ENCODE measurements around the gene ELOVL7.
"Not testable (repeated sequence)": the region's sequence is repeated elsewhere in the genome, so short reads cannot be mapped to it uniquely, and the experiment has no call there.

DNA sequence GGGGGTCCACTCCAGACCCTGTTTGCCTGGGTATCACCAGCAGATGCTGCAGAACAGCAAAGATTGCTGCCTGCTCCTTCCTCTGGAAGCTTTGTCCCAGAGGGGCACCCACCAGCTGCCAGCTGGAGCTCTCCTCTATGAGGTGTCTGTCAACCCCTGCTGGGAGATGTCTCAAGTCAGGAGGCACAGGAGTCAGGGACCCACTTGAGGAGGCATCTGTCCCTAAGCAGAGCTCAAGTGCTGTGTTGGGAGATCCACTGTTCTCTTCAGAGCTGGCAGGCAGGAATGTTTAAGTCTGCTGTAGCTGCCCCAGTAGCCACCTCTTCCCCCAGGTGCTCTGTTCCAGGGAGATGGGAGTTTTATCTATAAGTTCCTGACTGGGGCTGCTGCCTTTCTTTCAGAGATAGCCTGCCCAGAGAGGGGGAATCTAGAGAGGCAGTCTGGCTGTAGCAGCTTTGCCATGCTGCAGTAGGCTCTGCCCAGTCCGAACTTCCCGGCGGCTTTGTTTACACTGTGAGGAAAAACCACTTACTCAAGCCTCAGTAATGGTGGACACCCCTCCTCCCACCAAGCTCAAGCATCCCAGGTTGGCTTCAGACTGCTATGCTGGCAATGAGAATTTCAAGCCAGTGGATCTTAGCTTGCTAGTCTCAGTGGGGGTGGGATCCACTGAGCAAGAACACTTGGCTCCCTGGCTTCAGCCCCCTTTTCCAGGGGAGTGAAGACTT lies 128.7 kb downstream of the ELOVL7 start:
- TF ChIP-seq, protein P1, sequence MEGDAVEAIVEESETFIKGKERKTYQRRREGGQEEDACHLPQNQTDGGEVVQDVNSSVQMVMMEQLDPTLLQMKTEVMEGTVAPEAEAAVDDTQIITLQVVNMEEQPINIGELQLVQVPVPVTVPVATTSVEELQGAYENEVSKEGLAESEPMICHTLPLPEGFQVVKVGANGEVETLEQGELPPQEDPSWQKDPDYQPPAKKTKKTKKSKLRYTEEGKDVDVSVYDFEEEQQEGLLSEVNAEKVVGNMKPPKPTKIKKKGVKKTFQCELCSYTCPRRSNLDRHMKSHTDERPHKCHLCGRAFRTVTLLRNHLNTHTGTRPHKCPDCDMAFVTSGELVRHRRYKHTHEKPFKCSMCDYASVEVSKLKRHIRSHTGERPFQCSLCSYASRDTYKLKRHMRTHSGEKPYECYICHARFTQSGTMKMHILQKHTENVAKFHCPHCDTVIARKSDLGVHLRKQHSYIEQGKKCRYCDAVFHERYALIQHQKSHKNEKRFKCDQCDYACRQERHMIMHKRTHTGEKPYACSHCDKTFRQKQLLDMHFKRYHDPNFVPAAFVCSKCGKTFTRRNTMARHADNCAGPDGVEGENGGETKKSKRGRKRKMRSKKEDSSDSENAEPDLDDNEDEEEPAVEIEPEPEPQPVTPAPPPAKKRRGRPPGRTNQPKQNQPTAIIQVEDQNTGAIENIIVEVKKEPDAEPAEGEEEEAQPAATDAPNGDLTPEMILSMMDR (conservative IDR thresholded peaks at IDR 0.05; ENCODE audit: low read depth, low read length) = not testable (repeated sequence)
- TF ChIP-seq EZH2 (IDR thresholded peaks at IDR 0.05; ENCODE audit: low read length, unreplicated experiment) = not testable (repeated sequence)

Data from PC-3 (cell line).